SU-DHL-6 (cell line): ENCODE results near the gene NXN.

Experiments
- CTCF ChIP-seq: fragments of 200-600 bp; sonication (generic); IDR thresholded peaks from one replicate; pipeline ENCODE4 v1.5.1; 2017; ENCODE audit warnings: antibody characterized with exemption, mild to moderate bottlenecking, low read length, moderate library complexity; ENCODE audit not compliant: insufficient read depth, poor library complexity, severe bottlenecking
- EZH2phosphoT487 ChIP-seq: fragments of 200-600 bp; sonication (generic), shearing (Covaris generic); conservative IDR thresholded peaks from 2 replicates; pipeline ENCODE4 v1.6.1; 2018; ENCODE audit warnings: mild to moderate bottlenecking, antibody characterized with exemption, low read length, moderate library complexity, mixed read lengths

DNA sequence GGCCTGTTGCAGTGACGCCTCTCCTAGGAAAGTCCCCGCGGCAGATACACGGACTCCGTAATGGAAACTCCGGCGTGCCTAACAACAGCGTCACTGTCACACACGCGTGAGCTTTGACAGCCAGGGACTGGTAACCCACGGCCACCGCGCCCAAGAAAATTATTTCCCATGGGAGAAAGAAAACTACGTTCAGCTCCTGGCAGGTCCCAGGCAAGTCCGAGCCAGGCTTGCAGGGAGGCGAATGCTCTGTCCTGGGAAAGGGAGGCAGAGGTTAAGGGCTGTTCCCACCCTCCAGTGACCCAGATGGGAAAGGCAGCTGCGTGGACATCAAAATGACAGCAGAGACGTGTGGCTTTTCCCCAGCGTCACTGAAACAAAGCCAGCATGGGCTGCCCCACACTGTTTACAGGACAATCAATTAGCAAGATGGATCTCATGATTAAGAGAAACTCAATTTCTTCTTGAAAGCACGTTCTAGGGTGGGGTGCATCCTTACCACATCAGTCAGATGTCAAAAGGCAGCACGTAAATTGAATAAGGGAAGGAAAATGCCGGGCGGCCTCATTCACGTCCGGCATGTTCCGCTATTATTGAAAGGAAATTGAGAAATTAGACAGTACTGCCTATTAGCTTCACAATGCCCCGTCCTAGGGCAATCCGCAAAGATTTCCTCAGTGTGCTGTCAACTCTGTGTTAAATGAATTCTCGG, 82.5 kb downstream of the NXN start:
- no peak for TF ChIP-seq CTCF
- no peak for TF ChIP-seq EZH2phosphoT487
